ENCODE measurements around the gene ESD.
A peak's percentile ranks its signal among the peaks of the same experiment; 100 is the strongest.
"Not testable (repeated sequence)": the region's sequence is repeated elsewhere in the genome, so short reads cannot be mapped to it uniquely, and the experiment has no call there.

The ESD gene

GRCh38 chr13:46796515-46797474 lies at the start of gene ESD:
ESD (minus strand) TSS chr13:46797161; CDS start chr13:46791413, 5,748 bp downstream.
- DNase-seq (ENCODE audit: low read depth in 1 of 2, low spot score in 1 of 2), result peak; percentile 77 to 84

- no peak for DNase-seq (ENCODE audit: low read depth in 1 of 2, low spot score in 1 of 2)
Measured at GRCh38 chr13:46846726-46847125, 49.8 kb upstream of the ESD start.

- no peak for DNase-seq (ENCODE audit: low read depth in 1 of 2, low spot score in 1 of 2)
Measured at GRCh38 chr13:46845146-46845545, 48.2 kb upstream of the ESD start.

GRCh38 chr13:46844431-46844830 lies 47.5 kb upstream of the ESD start:
- no peak for DNase-seq (ENCODE audit: low read depth in 1 of 2, low spot score in 1 of 2)

GRCh38 chr13:46839399-46839798 lies 42.4 kb upstream of the ESD start:
- DNase-seq (ENCODE audit: low read depth in 1 of 2, low spot score in 1 of 2), result no peak

- no peak for DNase-seq (ENCODE audit: low read depth in 1 of 2, low spot score in 1 of 2)
Measured at GRCh38 chr13:46834657-46835056, 37.7 kb upstream of the ESD start.

- no peak for DNase-seq (ENCODE audit: low read depth in 1 of 2, low spot score in 1 of 2)
Measured at GRCh38 chr13:46831588-46832194, 34.7 kb upstream of the ESD start.

GRCh38 chr13:46830405-46831005 lies 33.5 kb upstream of the ESD start:
- DNase-seq (ENCODE audit: low read depth in 1 of 2, low spot score in 1 of 2), result no peak

GRCh38 chr13:46822551-46822950 lies 25.6 kb upstream of the ESD start:
- no peak for DNase-seq (ENCODE audit: low read depth in 1 of 2, low spot score in 1 of 2)

- DNase-seq (ENCODE audit: low read depth in 1 of 2, low spot score in 1 of 2), result no peak
Measured at GRCh38 chr13:46817838-46818476, 21.0 kb upstream of the ESD start.

- DNase-seq (ENCODE audit: low read depth in 1 of 2, low spot score in 1 of 2), result no peak
Measured at GRCh38 chr13:46817095-46817494, 20.1 kb upstream of the ESD start.

- no peak for DNase-seq (ENCODE audit: low read depth in 1 of 2, low spot score in 1 of 2)
Measured at GRCh38 chr13:46816371-46816770, 19.4 kb upstream of the ESD start.

- DNase-seq (ENCODE audit: low read depth in 1 of 2, low spot score in 1 of 2), result no peak
Measured at GRCh38 chr13:46812301-46812797, 15.4 kb upstream of the ESD start.

GRCh38 chr13:46810440-46810839 lies 13.5 kb upstream of the ESD start:
- DNase-seq (ENCODE audit: low read depth in 1 of 2, low spot score in 1 of 2), result no peak

GRCh38 chr13:46804921-46805320 lies 8.0 kb upstream of the ESD start:
- DNase-seq (ENCODE audit: low read depth in 1 of 2, low spot score in 1 of 2), result not testable (repeated sequence)

GRCh38 chr13:46804391-46804815 lies 7.4 kb upstream of the ESD start:
- no peak for DNase-seq (ENCODE audit: low read depth in 1 of 2, low spot score in 1 of 2)

- DNase-seq (ENCODE audit: low read depth in 1 of 2, low spot score in 1 of 2), result no peak
Measured at GRCh38 chr13:46803586-46803985, 6.6 kb upstream of the ESD start.

GRCh38 chr13:46801858-46802257 lies 4.9 kb upstream of the ESD start:
- DNase-seq (ENCODE audit: low read depth in 1 of 2, low spot score in 1 of 2), result no peak

GRCh38 chr13:46799139-46799538 lies 2.2 kb upstream of the ESD start:
- DNase-seq (ENCODE audit: low read depth in 1 of 2, low spot score in 1 of 2), result no peak

GRCh38 chr13:46797501-46798237 lies 708 bp upstream of the ESD start:
- DNase-seq (ENCODE audit: low read depth in 1 of 2, low spot score in 1 of 2), result no peak

GRCh38 chr13:46796129-46796514 lies 839 bp downstream of the ESD start:
- no peak for DNase-seq (ENCODE audit: low read depth in 1 of 2, low spot score in 1 of 2)

Measured in activated T-helper 1 cell treated with anti-CD3 and anti-CD28 coated beads, Interleukin-2, amount 50 U/mL, for 16 hours (primary cell).